Lung (tissue), 12 donors: ENCODE measurements around the gene CCND2. TPM values are rescaled to one million over a fixed set of nuclear protein-coding genes. Genes with fewer than 3 reads are reported as not detected.

Experiments
- ATAC-seq: fragments of 200-7000 bp; cut with Tn5 transposase; one replicate; pipeline ENCODE4 v1.9.1; 2020; ENCODE audit warnings: moderate number of reproducible peaks; ENCODE audit not compliant: insufficient read depth, low FRiP score
- DNase-seq, 3 donors: peaks; one replicate each; pipeline ENCODE4 v3.0.0-alpha.2; 2013 to 2017
- H3K27ac ChIP-seq, 2 donors: one replicate each; pipeline ENCODE4 v1.5.1; 2013; ENCODE audit warnings: mild to moderate bottlenecking in 2 of 2, moderate library complexity in 2 of 2, control low read depth in 1 of 2, inconsistent platforms in 1 of 2, low read depth in 1 of 2, low read length in 1 of 2
- H3K27me3 ChIP-seq, 3 donors: one replicate each; pipeline ENCODE4 v1.5.1; 2013; ENCODE audit warnings: low read length in 2 of 3; ENCODE audit not compliant: control insufficient read depth in 3 of 3, insufficient read depth in 3 of 3
- H3K36me3 ChIP-seq, 4 donors: one replicate each; pipeline ENCODE4 v1.5.1; 2013; ENCODE audit warnings: low read length in 4 of 4, mild to moderate bottlenecking in 1 of 4, moderate library complexity in 1 of 4; ENCODE audit not compliant: control insufficient read depth in 4 of 4, insufficient read depth in 4 of 4
- H3K4me1 ChIP-seq, 5 donors: one replicate each; pipeline ENCODE4 v1.5.1; 2013; ENCODE audit warnings: low read length in 5 of 5, mild to moderate bottlenecking in 2 of 5, moderate library complexity in 1 of 5; ENCODE audit not compliant: control insufficient read depth in 5 of 5, insufficient read depth in 5 of 5
- H3K4me3 ChIP-seq: one replicate; pipeline ENCODE4 v1.5.1; 2013; ENCODE audit warnings: mild to moderate bottlenecking, control low read depth, moderate library complexity
- H3K9ac ChIP-seq, 2 donors: one replicate each; pipeline ENCODE4 v1.5.1; 2013; ENCODE audit warnings: low read length in 2 of 2, control low read depth in 1 of 2; ENCODE audit not compliant: insufficient read depth in 1 of 2
- H3K9me3 ChIP-seq, 4 donors: one replicate each; pipeline ENCODE4 v1.5.1; 2013; ENCODE audit warnings: low read length in 3 of 4, mild to moderate bottlenecking in 1 of 4, moderate library complexity in 1 of 4; ENCODE audit not compliant: control insufficient read depth in 4 of 4, insufficient read depth in 3 of 4
- CTCF ChIP-seq: IDR thresholded peaks from 2 replicates; pipeline ENCODE4 v1.5.1; 2012; ENCODE audit warnings: mild to moderate bottlenecking; ENCODE audit errors: control extremely low read depth, extremely low read depth
- WGBS, 2 donors: extraction: QIAGEN DNeasy Blood & Tissue Kit; methylation state at CpG; one replicate each; pipeline ENCODE4 v1.1.7; 2013; 5-methylcytosine and 5-hydroxymethylcytosine counted together
- polyA plus RNA-seq, 2 donors: library from polyadenylated mRNA; stranded (reverse); fragments of 200-250 nt; gene quantifications; one replicate each; pipeline ENCODE4 v1.2.1, GENCODE V29; 2013
- total RNA-seq, 2 donors: library from RNA; depleted of rRNA in 1 of 2; stranded (reverse); fragments of >200 nt in 1 of 2; gene quantifications; one replicate each; pipeline ENCODE4 v1.2.1, GENCODE V29; 2014 to 2021
- donor health status: control.
- donor health status: control.
- donor health status: Bipolar disorder and iron deficiency.
- donor health status: healthy.
- donor health status: DM: yes; HTN: yes; CAD: no.

The CCND2 gene
- total and polyA plus RNA-seq, 4 donors = 6.1 to 113 (median 51.7) TPM

- Histone ChIP-seq H3K36me3 (peaks cover 0 to 3% (median 0%) of the 10 kb centered on the region in 4 donors), H3K4me1 (peaks cover 0 to 8% (median 0%) of the 10 kb centered on the region in 5 donors), H3K27ac (no peak overlapping the region), H3K27me3 (no peaks in the 10 kb centered on the region), H3K9ac (no peak overlapping the region), H3K9me3 (no peaks in the 10 kb centered on the region), H3K4me3 (no peak overlapping the region)
- 91 to 96% methylated on average over 2 of the region's 2 CpGs for WGBS, 2 donors
- ATAC-seq (no peak), DNase-seq (no peak)
- TF ChIP-seq CTCF = no peak
These were observed 38.7 kb downstream of the CCND2 start for GRCh38 chr12:4312251-4312650.

GRCh38 chr12:4320497-4320852, 46.9 kb downstream of the CCND2 start:
- H3K4me3 ChIP-seq = peak overlapping the region; percentile 62
- H3K9me3 ChIP-seq = no peaks in the 10 kb centered on the region
- ATAC-seq (peak; percentile 15), DNase-seq (no peak)
- no peak for TF ChIP-seq CTCF
- H3K27ac ChIP-seq = peak overlapping the region; percentile 73 to 99
- 0 to 1% methylated on average over 13 of the region's 13 CpGs for WGBS, 2 donors
- H3K4me1 ChIP-seq = peaks cover 0 to 2% (median 0%) of the 10 kb centered on the region in 5 donors
- no peaks in the 10 kb centered on the region for H3K27me3 ChIP-seq
- H3K9ac ChIP-seq = peak overlapping the region; percentile 36 to 47
- H3K36me3 ChIP-seq = no peaks in the 10 kb centered on the region

GRCh38 chr12:4320853-4321701, 47.5 kb downstream of the CCND2 start, which contains the start of gene TIGAR:
TSS of gene TIGAR (plus strand) at chr12:4321213. CDS start at chr12:4321272, 59 bp downstream.
- H3K4me3 ChIP-seq = peak within 1 kb of the TSS; percentile 99
- peak within 1 kb of the TSS; percentile 96 to 99 for H3K27ac ChIP-seq
- 0% methylated on average over 76 of the region's 76 CpGs for WGBS, 2 donors
- peak within 1 kb of the TSS; percentile 36 to 93 for H3K9ac ChIP-seq
- H3K36me3 ChIP-seq = no peaks in the 10 kb centered on the region
- H3K27me3 ChIP-seq = no peaks in the 10 kb centered on the region
- peak; percentile 100 for ATAC-seq
- H3K4me1 ChIP-seq = peaks cover 0 to 3% (median 2%) of the 10 kb centered on the region in 5 donors
- H3K9me3 ChIP-seq = no peaks in the 10 kb centered on the region
- DNase-seq = peak; percentile 94 to 96 (median 95)
- no peak for TF ChIP-seq CTCF
